HG03565 (cell line): Measurements from ENCODE around the gene ESR1.
"Not testable (repeated sequence)": the region's sequence is repeated elsewhere in the genome, so short reads cannot be mapped to it uniquely, and the experiment has no call there.

Source experiments
- ATAC-seq: cut with Tn5 transposase; IDR thresholded peaks from one replicate; pipeline ENCODE4 v1.9.1; 2021; ENCODE audit warnings: mild to moderate bottlenecking, moderate library complexity; ENCODE audit not compliant: unreplicated experiment

The ESR1 gene

DNA sequence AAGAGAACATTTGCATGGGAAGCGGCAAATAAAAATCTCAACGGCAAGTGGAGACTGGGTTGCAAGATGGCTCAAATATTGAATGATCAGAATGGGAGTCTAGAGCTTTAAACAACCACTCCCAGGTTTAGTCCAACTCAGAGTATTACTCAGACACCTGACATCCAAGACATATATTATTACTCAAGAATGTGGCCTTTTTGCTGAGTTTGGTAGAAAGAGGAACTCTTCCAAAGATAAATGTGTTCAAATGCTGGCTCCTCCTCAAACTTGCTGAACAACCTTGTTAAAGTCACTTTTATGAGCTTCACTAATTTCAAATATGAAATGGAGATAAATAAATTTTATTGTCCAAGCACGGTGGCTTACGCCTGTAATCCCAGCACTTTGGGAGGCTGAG, 77.8 kb downstream of the ESR1 start:
- no peak for ATAC-seq

DNA sequence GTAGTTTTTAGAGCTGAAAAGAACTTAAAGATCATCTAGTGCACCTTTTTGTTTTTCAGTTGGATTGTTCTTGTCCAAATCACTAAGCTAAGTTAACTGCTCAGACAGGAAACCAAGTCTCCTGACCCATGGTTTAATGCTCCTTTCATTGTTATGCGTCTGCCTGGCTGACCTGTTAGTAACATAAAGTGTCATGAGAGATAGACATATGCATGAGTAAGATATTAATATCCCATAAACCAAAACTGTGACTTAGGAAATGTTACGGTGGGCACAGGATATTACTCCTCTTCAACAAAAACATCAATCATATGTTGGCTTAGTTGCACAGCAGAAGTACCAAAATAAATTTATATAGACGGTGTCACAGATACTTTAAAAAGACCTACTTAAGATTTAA, 84.0 kb downstream of the ESR1 start:
- ATAC-seq = no peak

DNA sequence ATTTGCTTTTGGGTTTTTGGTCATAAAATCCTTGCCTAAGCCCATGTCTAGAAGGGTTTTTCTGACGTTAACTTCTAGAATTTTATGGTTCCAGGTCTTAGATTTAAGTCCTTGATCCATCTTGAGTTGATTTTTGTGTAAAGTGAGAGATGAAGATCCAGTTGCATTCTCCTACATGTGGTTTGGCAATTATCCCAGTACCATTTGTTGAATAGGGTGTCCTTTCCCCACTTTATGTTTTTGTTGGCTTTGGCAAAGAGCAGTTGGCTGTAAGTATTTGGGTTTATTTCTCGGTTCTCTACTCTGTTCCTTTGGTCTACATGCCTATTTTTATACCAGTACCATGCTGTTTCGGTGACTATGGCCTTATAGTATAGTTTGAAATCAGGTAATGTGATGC, 86.9 kb downstream of the ESR1 start:
- not testable (repeated sequence) for ATAC-seq

DNA sequence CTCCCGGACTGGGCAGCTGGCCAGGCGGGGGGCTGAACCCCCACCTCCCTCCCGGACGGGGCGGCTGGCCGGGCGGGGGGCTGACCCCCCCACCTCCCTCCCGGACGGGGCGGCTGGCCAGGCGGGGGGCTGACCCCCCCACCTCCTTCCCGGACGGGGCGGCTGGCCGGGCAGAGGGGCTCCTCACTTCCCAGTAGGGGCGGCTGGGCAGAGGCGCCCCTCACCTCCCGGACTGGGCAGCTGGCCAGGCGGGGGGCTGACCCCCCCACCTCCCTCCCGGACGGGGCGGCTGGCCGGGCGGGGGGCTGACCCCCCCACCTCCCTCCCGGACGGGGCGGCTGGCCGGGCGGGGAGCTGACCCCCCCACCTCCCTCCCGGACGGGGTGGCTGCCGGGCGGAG, 91.7 kb downstream of the ESR1 start:
- not testable (repeated sequence) for ATAC-seq

DNA sequence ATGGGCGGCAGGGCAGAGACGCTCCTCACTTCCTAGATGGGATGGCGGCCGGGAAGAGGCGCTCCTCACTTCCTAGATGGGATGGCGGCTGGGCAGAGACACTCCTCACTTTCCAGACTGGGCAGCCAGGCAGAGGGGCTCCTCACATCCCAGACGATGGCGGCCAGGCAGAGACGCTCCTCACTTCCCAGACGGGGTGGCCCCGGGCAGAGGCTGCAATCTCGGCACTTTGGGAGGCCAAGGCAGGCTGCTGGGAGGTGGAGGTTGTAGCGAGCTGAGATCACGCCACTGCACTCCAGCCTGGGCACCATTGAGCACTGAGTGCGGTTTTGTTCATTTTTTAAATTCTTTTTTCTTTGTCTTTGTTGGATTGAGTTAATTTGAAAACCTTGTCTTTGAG, 92.3 kb downstream of the ESR1 start:
- ATAC-seq = not testable (repeated sequence)

DNA sequence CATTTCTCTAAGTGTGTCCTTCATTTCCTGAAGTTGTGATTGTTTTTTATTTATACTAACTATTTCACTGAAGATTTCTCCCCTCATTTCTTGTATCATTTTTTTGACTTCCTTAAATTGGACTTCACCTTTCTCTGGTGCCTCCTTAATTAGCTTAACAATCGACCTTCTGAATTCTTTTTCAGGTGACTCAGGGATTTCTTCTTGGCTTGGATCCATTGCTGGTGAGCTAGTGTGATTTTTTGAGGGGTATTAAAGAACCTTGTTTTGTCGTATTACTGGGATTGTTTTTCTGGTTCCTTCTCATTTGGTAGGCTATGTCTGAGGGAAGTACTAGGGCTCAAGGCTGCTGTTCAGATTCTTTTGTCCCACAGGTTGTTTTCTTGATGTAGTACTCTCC, 92.8 kb downstream of the ESR1 start:
- ATAC-seq = no peak

DNA sequence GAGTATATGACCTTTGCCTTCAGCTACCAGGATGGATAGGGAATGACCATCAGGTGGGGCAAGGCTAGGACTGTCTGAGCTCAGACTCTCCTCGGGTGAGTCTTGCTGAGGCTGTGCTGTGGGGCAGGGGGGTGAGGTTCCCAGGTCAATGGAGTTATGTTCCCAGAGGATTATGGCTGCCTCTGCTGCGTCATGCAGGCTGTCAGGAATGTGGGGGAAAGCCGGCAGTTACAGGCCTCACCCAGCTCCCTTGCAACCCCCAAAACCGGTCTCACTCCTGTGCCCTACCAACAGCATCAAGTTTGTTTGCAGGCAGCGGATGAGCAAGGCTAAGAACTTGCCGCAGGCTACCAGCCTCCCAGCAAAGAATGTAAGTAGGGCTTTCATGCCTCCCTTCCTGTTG, 93.5 kb downstream of the ESR1 start:
- ATAC-seq = no peak

DNA sequence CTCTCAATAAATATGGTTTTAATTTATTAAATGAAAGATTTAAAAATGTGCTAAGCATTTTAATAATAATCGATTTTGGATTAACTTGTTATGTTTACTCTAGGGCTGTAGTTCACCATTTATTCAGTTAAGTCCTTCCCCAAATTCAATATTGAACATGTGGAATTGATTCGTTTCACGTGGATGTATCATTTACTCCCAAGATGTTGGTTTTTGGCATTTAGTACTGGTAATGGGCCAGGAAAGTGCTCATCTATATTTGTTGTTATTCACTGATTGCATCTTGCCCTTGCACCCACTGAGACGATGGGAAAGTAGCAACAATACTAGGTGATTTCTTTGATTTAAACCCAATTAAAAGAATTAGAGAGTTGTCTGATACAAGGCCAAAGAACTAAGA, 97.1 kb downstream of the ESR1 start:
- no peak for ATAC-seq

DNA sequence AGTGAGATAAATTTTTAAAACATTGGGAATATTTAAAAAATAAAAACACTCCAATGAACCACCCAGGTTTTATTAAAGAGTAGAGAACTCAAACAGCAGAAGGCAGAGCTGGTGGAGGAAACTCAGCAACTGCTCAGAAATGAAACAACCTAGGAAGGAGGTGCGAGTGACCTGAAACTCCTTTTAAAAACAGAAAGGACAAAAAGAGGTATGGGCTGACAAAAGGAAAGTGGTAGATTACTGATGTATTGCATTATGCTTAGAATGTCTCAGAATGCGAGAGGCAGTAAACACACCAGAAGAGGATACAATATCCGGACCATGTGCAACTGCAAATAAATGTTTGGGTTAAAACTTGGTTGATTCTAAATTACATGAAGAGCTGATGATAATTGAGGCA, 97.6 kb downstream of the ESR1 start:
- ATAC-seq = no peak

DNA sequence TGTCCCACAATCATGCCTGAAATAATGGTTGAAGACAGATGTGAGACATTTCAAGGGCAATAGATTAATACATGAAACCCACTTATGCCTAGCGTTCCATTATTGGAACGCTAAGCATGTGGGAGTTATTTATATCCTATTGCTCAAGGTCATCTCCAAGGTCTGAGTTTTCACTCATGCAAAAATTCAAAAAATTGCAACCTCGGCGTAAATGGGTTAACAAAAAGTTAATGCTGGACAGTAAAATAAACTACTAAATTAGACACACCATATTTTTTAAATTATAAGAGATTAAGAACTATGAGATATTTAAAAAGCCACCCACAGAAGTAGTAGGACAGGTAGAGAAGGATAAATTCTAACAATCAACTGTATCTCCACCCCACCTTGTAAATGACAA, 98.4 kb downstream of the ESR1 start:
- ATAC-seq = no peak

DNA sequence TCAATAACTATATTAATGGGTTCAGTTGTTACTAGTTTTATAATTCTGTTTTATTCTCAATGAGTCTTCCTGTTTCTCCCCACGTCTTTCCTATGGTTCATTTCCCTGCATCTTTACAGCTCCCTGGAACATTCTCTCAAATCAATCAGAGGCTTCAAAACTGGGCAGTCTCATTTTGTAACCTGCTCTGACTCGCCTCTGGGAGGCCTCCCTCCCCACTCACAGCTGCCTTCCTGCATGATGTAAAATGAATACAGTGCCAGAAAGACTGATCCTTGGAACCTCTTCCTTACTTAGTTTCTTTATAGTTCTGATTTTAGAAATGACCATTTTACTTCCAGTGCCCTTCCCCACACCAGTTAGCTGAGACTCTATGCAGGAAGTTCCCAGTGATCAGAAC, 103.9 kb downstream of the ESR1 start:
- no peak for ATAC-seq

DNA sequence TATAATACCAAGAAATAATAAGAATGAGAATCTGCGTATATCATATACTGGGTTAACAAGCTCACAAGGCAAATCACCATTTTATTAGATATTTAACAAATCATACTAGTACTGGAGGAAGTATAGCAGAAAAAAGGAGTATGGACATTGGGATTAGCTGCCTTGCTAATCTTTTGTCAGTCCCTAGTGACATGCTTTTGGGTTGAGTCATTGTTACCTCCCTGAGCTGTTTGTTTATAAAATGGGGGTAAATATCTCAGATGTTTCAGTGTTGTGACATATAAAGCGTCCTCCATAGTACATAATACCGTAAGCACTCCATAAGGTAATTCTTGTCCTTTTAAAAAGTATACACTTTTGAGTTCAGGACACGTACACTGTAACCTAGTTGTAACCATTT, 107.0 kb downstream of the ESR1 start:
- no peak for ATAC-seq

DNA sequence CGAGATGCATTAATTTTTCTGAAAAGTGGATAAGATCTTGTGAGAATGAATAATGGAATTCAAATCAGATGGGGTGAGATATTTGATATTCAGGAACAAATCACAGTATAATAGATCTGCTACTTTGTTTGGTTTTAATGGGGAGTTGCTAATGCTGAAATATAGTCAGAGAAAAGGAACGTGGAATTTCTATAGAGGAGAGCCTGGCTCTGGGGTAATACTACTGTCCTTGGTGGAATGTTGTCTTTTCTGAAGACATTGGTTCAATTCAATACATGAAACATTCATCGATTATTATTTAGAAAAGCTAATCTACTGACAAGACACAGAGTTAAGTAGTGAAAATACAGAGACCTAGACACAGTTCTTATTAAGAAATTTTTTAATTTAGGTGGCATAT, 108.6 kb downstream of the ESR1 start:
- no peak for ATAC-seq

DNA sequence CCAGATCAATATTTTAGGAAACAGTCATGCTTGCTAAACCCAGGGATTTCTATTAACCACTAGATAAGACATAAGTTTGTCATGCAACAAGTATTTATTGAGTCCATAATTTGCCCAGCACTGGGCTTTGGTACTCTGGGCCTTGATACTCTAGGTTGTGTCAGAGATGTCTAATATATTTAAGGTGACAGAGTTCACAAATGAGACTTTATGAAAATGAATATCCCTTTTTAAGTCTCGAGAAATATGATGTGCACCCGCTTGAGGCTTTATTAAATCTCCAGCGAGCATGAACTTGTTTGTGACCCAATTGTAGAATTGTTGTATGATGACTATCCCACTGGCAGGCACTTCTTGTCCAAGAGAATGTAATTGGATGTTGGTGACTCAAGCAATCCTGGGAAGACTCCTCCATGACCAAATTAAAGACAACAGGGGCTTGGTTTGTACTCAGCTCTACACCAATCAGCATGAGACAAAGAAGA, 109.2 kb downstream of the ESR1 start:
- ATAC-seq = no peak

DNA sequence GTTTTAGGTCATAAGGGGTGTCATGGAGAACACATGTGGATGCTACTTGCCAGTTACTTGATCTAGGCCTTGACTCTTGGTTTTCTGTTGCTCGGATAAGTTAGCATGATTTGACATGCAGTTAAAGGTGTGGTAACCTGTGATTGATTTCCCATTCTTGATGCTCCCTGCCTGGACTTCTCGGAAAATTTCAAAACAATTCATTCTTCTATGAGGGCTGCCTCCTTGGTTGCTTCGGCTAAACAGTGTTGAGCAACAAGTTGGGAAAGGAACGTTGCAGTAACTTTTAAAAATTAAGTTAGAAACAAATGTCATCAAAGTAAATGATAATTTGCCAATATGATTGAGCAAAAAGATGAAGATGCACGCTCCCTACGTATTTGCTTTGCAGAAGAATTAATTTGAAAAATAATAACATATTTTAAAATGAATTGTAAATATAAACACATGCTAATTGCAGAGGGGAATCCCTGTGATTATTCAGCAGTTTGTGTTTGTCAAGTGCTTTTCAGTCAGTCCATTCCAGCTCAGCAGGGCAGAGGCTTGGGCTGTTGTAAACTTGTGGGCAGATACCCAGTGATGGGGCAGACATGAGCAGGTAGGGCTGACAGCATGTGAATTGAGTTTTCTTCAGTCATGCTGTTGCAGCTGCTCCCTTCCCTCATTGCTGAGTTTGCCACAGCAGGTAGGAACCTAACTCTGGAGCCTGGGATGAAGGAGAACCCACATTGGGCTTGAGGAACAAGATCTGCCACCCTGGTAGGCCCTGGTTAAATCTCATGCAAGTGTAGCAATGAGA, 110.2 kb downstream of the ESR1 start:
- ATAC-seq = no peak

DNA sequence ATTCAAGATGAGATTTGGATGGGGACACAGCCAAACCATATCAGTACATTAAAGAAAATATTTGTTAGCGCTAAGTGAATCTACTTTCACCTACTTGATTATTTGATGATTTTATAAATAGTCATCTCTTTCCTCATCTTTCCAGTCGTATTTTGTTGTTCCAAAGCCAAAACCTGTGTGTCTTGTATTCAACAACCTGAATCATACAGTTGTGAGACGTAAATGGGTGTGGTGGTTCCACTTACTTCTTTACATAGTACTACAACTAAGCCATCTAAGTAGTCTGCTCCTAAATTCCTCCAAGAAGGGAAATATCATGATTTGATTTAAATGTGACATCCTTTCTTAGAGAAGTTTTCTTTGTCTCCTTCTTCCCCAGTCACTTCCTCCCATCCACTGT, 132.8 kb downstream of the ESR1 start:
- no peak for ATAC-seq

DNA sequence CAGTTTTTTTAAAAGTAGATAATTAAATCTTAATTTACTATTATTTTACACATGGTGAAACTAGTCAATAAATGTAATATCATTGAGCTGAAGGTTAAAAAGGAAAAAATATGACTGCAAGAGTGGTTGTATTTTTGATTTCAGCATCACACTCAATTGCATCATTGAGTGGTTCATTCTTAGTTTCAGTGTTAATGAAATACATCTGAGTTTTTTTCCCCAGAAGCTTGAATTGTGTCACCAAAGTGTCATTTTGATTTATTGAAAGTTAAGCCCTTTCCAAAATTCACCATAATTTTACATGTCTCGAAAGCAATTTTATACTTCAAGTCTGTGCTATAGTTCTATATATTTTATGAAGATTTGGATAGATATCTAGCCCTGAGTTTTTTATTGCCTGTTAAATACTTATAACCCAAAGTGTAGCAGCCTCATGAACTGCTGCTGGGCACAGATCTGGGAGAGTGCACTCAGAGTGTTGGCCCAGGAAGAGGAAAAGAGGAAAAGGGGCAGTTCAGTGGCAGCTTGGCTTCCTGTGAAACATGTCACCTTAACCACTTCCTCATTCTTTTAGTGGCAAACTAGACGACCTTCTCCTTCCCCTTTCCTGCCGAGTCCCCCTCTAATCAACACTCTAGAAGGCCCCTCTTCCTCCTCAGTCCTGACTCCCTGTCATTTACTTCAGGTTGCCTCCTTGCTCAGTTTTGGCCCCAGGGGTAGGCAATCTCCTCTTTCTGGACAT, 140.7 kb downstream of the ESR1 start:
- no peak for ATAC-seq

DNA sequence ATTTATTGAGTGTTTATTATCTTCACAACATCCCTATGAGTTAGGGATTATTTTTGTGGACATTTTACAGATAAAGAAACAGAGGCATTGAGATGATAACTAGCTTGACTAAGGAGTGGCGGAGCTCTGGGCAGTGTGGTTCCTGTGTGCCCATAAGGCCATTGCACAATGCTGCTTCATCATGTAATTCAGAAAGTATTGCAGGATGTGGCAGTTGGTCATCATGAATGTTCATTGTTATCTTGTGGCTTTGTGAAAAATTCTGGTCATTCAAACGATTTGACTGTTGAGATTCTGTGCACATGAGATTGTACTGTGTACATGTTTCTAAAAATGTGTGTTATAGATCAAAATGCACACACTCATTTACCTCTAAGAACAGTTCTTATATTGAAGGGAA, 150.8 kb downstream of the ESR1 start:
- ATAC-seq = no peak

DNA sequence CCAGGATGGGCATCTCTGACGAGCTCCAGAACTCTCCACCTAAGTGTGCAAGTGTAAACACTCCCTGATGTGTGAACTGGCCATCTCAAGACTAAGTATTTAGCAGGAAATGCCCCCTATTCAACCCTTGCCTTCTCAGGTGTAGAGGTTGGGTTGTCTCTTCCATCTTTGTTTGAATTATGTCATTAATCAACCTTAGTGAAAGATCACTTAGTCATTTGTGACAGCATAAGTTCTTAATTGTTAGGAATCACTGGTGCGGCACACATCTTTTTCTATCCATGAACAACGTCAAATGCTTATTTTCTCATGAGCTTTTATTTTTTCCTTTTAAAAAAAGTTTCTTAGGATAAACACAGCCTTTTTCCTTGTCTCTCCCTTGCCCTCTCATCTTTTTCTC, 151.6 kb downstream of the ESR1 start:
- ATAC-seq = no peak

DNA sequence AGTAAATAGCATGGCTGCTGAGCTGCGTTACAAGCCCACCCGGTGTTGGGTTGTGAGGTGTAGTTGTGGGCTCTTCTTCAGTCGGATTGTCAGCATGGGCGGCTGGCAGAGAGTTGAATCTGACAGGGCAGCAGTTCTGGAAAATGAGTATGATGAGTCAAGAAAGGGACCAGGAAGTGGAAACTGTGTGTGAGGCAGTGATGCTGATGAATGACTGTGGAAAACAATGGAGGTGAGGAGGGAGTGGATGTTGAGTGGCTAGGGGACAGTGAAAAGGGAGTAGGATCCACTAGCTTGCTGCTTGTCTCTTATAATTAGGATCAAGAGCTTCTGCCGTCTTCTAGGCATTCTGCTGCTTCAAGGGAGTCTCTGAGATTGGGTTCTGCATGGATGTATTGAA, 154.3 kb downstream of the ESR1 start:
- ATAC-seq = no peak

DNA sequence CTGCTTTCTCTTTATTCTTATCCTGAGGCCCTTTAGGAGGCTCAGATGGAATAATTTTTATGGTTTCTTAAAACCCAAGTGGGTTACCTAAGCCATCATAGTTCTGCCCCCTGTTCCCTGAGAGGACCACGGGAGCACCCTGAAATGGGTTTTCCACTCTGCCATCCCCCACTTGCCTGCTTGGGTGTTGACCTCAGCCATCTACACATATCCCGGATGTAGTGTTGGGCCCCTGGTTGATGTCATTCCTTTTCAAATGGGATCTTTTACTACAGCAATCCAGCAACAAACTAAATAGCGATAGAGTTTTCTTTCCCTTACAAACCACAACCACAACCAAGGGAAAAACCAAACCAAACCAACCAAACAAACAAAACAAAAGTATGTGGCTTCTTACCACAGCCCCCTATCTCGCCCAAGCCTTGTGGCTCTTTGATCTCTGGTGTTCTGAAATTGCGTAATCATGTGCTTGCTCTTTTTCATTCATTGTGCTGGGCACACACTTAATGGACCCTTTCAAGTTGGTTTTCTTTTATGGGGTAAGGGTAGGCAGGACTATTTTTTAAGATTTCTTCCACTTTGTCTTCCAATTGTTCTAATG, 154.9 kb downstream of the ESR1 start:
- ATAC-seq = no peak

DNA sequence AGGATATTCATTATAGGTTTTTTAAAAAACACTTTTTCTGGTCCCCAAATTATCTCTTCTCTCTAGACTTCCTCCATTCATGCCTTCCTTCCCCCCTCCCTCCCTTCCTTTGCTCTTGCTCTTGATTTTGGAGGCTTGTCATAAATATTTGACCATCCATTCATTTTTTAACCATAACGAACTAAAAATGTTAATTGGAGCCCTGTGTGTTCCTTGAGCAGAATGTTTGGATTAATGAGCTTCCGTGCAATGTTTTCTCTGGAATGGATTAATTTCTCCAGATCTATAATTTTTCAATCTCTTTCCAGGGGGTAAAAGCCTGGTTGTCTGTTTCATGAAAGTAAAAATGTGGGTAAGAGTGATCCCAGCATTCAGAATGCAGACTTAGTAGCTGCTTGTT, 155.5 kb downstream of the ESR1 start:
- ATAC-seq = no peak
